IMR-90 (cell line): ENCODE data around the gene TMTC1.

Experiments used
- BHLHE40 ChIP-seq: fragments of 150-350 bp; IDR thresholded peaks from 2 replicates; pipeline ENCODE4 v1.6.1; 2016; ENCODE audit warnings: mild to moderate bottlenecking, low read depth, low read length
- CEBPB ChIP-seq: IDR thresholded peaks from 2 replicates; pipeline ENCODE4 v1.6.1; 2012; ENCODE audit warnings: low read depth, low read length, improper control_type of control experiment
- CHD1 ChIP-seq: IDR thresholded peaks from 2 replicates; pipeline ENCODE4 v1.6.1; 2012; ENCODE audit warnings: low read depth, low read length, improper control_type of control experiment
- CTCF ChIP-seq: conservative IDR thresholded peaks from 2 replicates; pipeline ENCODE4 v1.5.1; 2012; ENCODE audit warnings: mild to moderate bottlenecking, low read depth, low read length, improper control_type of control experiment
- FOS ChIP-seq: fragments of 150-350 bp; IDR thresholded peaks from 2 replicates; pipeline ENCODE4 v1.6.1; 2016; ENCODE audit warnings: low read depth, low read length
- MAFK ChIP-seq: IDR thresholded peaks from 2 replicates; pipeline ENCODE4 v1.6.1; 2012; ENCODE audit warnings: low read depth, low read length, improper control_type of control experiment
- MAZ ChIP-seq: IDR thresholded peaks from 2 replicates; pipeline ENCODE4 v1.6.1; 2012; ENCODE audit warnings: low read depth, mild to moderate bottlenecking, low read length, improper control_type of control experiment, moderate library complexity, borderline replicate concordance
- MXI1 ChIP-seq: IDR thresholded peaks from 2 replicates; pipeline ENCODE4 v1.6.1; 2012; ENCODE audit warnings: low read depth, mild to moderate bottlenecking, low read length, moderate library complexity, borderline replicate concordance
- NFE2L2 ChIP-seq: fragments of 150-350 bp; IDR thresholded peaks from 2 replicates; pipeline ENCODE4 v1.6.1; 2016; ENCODE audit warnings: low read depth, mild to moderate bottlenecking, low read length
- POLR2A ChIP-seq: IDR thresholded peaks from 2 replicates; pipeline ENCODE4 v1.6.1; 2012; ENCODE audit warnings: mild to moderate bottlenecking, low read depth, low read length
- RAD21 ChIP-seq: IDR thresholded peaks from 2 replicates; pipeline ENCODE4 v1.6.1; 2012; ENCODE audit warnings: low read length, improper control_type of control experiment
- RFX5 ChIP-seq: IDR thresholded peaks from 2 replicates; pipeline ENCODE4 v1.8.0; 2012; ENCODE audit warnings: low read depth, mild to moderate bottlenecking, low read length, moderate library complexity
- SMC3 ChIP-seq: fragments of 150-350 bp; IDR thresholded peaks from 2 replicates; pipeline ENCODE4 v1.6.1; 2016; ENCODE audit warnings: low read depth, mild to moderate bottlenecking, antibody characterized with exemption, low read length, moderate library complexity
- USF2 ChIP-seq: fragments of 150-350 bp; IDR thresholded peaks from 2 replicates; pipeline ENCODE4 v1.6.1; 2017; ENCODE audit warnings: mild to moderate bottlenecking, antibody characterized with exemption, low read length, low read depth

GRCh38 chr12:29714966-29715365 lies 68.8 kb downstream of the TMTC1 start:
- TF ChIP-seq USF2 (no peak), CTCF (no peak), POLR2A (no peak), SMC3 (no peak), BHLHE40 (no peak), CEBPB (no peak), FOS (no peak), MAZ (no peak), MAFK (no peak), RAD21 (no peak), NFE2L2 (no peak), RFX5 (no peak), MXI1 (no peak), CHD1 (no peak)
